ENCODE results near the gene FN3KRP.

FN3KRP gene

DNA sequence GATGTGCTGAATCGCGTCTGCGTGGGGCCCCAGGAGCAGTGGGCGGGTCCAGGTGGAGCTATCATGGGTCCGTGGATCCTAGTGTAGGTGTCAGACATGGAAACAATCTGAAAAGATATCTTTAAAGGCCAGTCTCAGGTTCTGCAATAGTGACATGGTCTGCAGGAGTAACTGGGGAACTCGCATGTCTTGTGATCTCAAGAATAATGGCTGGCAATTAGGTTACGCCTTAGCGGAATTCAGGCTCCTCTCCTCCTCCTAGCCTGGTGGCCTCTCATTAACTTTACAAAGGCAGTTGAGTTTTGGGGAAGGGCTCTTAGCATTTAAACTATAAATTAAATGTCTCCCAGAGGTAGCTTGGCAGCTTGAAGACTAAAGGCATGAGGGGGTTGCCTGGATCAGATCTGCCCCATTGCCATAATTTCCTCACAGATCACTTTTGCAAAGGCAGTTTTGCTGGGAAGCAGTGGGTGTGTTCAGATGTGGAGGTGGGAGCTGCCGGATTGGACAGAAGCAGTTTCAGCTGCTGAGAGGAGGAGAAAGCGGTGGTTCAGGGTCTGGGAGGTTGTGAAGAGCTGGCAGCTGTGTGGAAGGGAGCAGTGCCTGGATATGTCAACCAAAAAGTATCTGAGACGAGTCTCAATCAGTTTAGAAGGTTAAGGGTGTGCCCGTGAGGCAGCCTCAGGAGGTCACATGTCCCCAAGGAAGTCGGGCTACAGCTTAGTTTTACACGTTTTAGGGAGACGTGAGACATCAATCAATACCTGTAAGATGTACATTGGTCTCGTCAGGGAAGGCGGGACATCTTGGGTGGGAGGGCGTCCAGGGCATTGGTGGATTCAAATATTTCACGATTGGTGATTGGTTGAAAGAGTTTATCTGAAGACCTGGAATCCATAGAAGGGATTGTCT lies 38.0 kb downstream of the FN3KRP start:
- TF ChIP-seq, protein P1, sequence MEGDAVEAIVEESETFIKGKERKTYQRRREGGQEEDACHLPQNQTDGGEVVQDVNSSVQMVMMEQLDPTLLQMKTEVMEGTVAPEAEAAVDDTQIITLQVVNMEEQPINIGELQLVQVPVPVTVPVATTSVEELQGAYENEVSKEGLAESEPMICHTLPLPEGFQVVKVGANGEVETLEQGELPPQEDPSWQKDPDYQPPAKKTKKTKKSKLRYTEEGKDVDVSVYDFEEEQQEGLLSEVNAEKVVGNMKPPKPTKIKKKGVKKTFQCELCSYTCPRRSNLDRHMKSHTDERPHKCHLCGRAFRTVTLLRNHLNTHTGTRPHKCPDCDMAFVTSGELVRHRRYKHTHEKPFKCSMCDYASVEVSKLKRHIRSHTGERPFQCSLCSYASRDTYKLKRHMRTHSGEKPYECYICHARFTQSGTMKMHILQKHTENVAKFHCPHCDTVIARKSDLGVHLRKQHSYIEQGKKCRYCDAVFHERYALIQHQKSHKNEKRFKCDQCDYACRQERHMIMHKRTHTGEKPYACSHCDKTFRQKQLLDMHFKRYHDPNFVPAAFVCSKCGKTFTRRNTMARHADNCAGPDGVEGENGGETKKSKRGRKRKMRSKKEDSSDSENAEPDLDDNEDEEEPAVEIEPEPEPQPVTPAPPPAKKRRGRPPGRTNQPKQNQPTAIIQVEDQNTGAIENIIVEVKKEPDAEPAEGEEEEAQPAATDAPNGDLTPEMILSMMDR (IDR thresholded peaks at IDR 0.05), result no peak

DNA sequence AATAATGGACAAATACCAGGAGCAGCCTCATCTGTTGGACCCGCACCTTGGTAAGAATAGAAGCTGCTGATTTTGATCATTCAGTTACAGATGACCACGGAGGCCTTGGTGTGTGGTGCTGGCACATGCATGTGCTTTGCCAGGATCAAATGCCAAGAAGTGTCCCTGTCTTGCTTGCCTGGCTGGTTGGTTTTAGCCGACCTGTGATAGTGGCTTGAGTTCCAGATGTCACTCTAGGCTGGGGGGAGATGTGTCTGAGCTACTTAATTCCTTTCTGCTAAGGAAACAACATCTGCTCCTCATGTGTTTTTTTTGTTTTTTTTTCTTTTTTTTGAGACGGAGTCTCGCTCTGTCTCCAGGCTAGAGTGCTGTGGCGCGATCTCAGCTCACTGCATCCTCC lies 39.7 kb downstream of the FN3KRP start:
- TF ChIP-seq, protein P1 (IDR thresholded peaks at IDR 0.05), result no peak

DNA sequence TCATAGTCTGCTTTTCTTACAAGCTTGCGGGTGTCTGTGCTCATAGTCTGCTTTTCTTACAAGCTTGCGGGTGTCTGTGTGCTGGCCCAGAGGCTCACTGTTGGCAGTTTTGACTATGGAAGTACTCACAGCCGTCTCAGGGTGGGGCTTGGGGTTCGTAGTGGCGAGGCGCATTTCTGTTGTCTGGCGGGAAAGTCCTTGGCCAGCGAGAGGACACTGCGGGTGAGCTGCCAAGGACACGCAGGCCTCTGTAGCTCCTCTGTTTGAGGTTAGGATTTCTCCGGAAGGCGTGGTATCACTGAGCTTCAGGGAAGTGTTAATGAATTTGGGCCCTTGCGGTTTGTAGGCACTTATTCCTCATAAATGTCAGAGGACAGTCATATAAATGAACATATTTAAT lies 48.9 kb downstream of the FN3KRP start:
- TF ChIP-seq, protein P1 (IDR thresholded peaks at IDR 0.05), result no peak

DNA sequence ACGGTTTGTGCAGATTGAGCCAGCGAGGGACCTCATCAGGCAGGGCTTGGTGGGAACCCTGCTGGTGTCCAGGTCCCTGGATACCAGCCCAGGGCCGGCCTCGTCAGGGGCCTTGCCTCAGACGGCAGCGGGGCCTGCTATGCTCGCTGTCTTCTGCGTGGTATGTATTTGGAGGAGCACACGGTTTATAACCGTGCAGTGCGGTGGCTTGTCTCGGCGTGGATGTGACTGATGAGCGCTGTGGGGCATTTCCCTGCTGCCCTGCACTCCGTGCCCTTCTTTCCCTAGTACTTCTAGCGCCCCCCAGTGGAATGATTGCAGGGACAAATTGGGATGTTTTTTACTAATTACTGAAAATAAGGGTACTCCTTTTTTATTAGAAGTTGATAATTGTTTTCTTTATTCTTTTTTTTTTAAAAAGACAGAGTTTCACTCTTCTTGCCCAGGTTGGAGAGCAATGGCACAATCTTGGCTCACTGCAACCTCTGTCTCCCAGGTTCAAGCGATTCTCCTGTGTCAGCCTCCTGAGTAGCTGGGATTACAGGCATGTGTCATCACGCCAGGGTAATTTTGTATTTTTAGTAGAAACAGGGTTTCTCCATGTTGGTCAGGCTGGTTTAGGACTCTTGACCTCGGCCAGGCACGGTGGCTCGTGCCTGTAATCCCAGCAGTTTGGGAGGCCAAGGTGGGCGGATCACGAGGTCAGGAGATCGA lies 50.7 kb downstream of the FN3KRP start:
- TF ChIP-seq, protein P1 (IDR thresholded peaks at IDR 0.05), result peak; percentile 78

DNA sequence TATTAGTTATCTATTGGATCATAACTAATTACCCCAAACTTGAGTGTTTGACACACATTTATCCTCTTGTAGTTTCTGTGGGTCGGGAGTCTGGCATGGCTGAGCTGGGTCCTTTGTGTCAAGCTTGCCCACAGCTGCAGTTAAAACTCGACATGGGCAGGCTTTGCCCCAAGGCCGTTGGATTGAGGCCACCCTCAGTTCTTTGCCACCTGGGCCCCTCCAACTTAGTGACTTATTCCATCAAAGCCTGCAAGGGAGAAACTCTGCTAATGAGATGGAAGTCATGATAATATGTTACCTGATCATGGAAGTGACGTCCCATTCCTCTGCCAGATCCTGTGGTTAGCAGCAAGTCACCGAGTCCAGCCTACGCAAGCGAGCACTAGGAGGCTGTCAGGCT lies 52.5 kb downstream of the FN3KRP start:
- TF ChIP-seq, protein P1 (IDR thresholded peaks at IDR 0.05), result no peak

DNA sequence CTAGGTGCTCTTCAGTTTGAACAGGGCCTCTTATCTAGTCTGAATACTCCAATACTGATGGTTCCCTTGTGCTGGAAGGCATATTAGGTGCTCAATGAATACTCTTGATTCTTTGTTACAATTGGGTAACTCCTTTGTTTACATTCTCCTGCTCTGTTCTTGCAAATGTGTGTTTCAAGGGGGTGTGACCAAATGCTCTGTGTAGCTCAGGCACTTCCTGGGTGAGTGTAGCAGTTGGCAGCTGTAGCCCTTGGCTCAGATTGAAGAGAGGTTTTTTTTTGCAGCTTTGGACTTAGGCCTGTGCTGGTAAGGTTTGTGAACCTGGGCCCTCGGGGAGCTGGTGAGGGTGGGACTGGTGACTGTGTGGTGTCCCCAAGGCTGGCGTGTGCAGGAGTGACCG lies 55.5 kb downstream of the FN3KRP start:
- TF ChIP-seq, protein P1 (IDR thresholded peaks at IDR 0.05), result no peak

DNA sequence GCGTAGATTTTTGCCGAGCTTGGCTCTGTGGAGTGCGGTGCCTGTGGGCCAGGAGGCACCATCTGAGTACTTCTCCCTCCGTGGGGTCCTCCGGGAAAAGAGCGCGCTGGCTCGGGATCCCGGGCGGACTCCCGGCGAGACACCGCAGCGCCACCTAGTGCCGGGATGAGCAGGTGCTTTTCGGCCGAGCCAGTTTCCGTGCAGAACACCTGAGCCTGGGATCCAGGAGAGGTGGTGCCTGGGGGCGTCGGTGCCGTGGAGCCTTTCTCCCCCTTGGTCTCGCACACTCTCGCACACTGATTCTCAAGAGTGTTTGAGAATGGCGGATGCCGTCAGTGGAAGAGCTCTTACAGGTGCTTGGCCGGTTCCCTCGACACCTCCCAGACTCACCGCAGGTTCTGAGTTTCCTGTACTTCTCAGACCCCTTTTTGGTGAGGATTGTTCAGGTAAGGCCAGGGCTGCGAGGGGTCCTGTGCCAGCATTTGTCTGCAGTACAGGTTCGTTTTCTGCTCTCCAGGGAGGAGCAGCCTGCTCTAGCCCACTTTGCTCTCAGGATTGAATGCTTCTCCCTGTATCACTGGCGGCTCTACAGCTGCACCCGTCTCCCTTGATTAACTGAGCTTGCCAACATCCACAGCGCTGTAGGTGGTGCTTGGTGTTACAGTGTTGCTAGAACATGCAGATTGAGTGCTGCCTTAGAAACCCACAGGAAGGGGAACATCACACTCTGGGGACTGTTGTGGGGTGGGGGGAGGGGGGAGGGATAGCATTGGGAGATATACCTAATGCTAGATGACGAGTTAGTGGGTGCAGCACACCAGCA lies 58.7 kb downstream of the FN3KRP start:
- TF ChIP-seq, protein P1 (IDR thresholded peaks at IDR 0.05), result peak; percentile 94

All from LNCAP (cell line).